NB4 (cell line): ENCODE measurements around the gene TOR1A.

Source experiments
- CTCF ChIP-seq: IDR thresholded peaks from one replicate; pipeline ENCODE4 v1.5.1; 2012; ENCODE audit warnings: low read depth, low read length
- MAX ChIP-seq: IDR thresholded peaks from 2 replicates; pipeline ENCODE4 v1.6.1; 2011; ENCODE audit warnings: low read depth, low read length
- MYC ChIP-seq: IDR thresholded peaks from 2 replicates; pipeline ENCODE4 v1.6.1; 2011; ENCODE audit warnings: low read depth, low read length
- POLR2A ChIP-seq: IDR thresholded peaks from 2 replicates; pipeline ENCODE4 v1.6.1; 2011; ENCODE audit warnings: mild to moderate bottlenecking; ENCODE audit not compliant: insufficient read length; ENCODE audit errors: extremely low read depth

- TF ChIP-seq CTCF (no peak), POLR2A (peak; percentile 74), MAX (peak; percentile 98), MYC (peak; percentile 77)
Observed at GRCh38 chr9:129823935-129824601, at the start of gene TOR1A.
